Measurements from ENCODE around the gene SQOR. TPM values are rescaled to one million over a fixed set of nuclear protein-coding genes. Genes with fewer than 3 reads are reported as not detected.

The SQOR gene
- total RNA-seq, 1 donor, result 122 TPM

DNA sequence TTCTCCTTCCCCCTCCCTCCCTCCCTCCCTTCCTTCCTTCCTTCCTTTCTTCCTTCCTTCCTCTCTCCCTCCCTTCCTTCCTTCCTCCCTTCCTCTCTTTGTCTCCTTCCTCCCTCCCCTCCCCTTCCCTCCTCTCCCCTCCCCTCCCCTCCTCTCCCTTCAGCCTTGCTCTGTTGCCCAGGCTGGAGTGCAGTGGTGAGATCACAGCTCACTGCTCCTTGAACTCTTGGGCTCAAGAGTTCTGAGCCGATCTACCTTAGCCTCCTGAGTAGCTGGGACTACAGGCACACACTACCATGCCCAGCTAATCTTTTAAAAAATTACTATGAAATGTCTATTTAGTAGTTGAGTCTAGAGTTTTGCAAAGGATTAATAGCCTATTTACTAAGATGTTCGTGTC, 32.2 kb downstream of the SQOR start:
- Histone ChIP-seq H3K27ac (ENCODE audit: low read depth, low read length) (no peak overlapping the region), H3K4me3 (ENCODE audit: insufficient read depth, low read length) (no peak overlapping the region)
- TF ChIP-seq, protein P1, sequence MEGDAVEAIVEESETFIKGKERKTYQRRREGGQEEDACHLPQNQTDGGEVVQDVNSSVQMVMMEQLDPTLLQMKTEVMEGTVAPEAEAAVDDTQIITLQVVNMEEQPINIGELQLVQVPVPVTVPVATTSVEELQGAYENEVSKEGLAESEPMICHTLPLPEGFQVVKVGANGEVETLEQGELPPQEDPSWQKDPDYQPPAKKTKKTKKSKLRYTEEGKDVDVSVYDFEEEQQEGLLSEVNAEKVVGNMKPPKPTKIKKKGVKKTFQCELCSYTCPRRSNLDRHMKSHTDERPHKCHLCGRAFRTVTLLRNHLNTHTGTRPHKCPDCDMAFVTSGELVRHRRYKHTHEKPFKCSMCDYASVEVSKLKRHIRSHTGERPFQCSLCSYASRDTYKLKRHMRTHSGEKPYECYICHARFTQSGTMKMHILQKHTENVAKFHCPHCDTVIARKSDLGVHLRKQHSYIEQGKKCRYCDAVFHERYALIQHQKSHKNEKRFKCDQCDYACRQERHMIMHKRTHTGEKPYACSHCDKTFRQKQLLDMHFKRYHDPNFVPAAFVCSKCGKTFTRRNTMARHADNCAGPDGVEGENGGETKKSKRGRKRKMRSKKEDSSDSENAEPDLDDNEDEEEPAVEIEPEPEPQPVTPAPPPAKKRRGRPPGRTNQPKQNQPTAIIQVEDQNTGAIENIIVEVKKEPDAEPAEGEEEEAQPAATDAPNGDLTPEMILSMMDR (IDR thresholded peaks at IDR 0.05; ENCODE audit: extremely low read depth, low read depth, low read length), result no peak

DNA sequence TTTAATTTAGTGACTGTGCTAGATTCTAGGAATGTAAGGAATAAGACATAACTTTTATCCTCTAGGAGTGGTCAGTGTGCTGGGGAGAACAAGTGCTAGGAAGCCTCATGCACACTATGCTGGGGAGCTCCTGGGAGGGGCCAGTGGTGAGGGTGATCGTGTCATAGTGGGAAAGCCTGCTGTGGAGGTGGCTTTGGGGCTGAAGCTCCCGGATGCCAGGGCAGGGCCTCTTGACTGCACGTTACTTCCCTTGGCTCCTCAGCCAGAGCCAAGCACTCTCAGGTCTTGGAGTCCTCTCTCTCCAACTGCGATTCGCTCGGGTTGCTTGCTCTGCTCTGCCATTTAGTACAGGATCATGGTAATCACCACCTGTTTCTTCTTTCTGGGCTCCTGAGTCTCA, 33.6 kb downstream of the SQOR start:
- DNase-seq (ENCODE audit: insufficient read length, low spot score, missing footprints), result no peak
- H3K27me3 ChIP-seq (ENCODE audit: insufficient read depth, low read length), result no peaks in the 10 kb centered on the region
- no peak overlapping the region for H3K4me2 ChIP-seq (ENCODE audit: insufficient read depth, low read length)
- TF ChIP-seq, protein P1 (IDR thresholded peaks at IDR 0.05; ENCODE audit: extremely low read depth, low read depth, low read length), result no peak
- no peak overlapping the region for H2AFZ ChIP-seq (ENCODE audit: low read length)
- H3K9me3 ChIP-seq (ENCODE audit: low read depth, low read length), result no peaks in the 10 kb centered on the region
- no peak overlapping the region for H3K4me3 ChIP-seq (ENCODE audit: insufficient read depth, low read length)
- H3K4me1 ChIP-seq (ENCODE audit: insufficient read depth, low read length), result peaks cover 15% of the 10 kb centered on the region
- H4K20me1 ChIP-seq (ENCODE audit: insufficient read depth, low read length), result no peaks in the 10 kb centered on the region
- peaks cover 2% of the 10 kb centered on the region for H3K79me2 ChIP-seq (ENCODE audit: insufficient read depth, low read length)
- no peaks in the 10 kb centered on the region for H3K36me3 ChIP-seq (ENCODE audit: insufficient read depth, low read length)
- no peak overlapping the region for H3K27ac ChIP-seq (ENCODE audit: low read depth, low read length)

More for the DNA sequence above, 32.2 kb downstream of the SQOR start:
- H3K4me2 ChIP-seq (ENCODE audit: insufficient read depth, low read length), result no peak overlapping the region
- no peaks in the 10 kb centered on the region for H4K20me1 ChIP-seq (ENCODE audit: insufficient read depth, low read length)
- H2AFZ ChIP-seq (ENCODE audit: low read length), result no peak overlapping the region
- no peaks in the 10 kb centered on the region for H3K27me3 ChIP-seq (ENCODE audit: insufficient read depth, low read length)
- peaks cover 6% of the 10 kb centered on the region for H3K36me3 ChIP-seq (ENCODE audit: insufficient read depth, low read length)
- H3K9me3 ChIP-seq (ENCODE audit: low read depth, low read length), result no peaks in the 10 kb centered on the region
- peaks cover 15% of the 10 kb centered on the region for H3K4me1 ChIP-seq (ENCODE audit: insufficient read depth, low read length)
- peaks cover 2% of the 10 kb centered on the region for H3K79me2 ChIP-seq (ENCODE audit: insufficient read depth, low read length)
- no peak for DNase-seq (ENCODE audit: insufficient read length, low spot score, missing footprints)

DNA sequence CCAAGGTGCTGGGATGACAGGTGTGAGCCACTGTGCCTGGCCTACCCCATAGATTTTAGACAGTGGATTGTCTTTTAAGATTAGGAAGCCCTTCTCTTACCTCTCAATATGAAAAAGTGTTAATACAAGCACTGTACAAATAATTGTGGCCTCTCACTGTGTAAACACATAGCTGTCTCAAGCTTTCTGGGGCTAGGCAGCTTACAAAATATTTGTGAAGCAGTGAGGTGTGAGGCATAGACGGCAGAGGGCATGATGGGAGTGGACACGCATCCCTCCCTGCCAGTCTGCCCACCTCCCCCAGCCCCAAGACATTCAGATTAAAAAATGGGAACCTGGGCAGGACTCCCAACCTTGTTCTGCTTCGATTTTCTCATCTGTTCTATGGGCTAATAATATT, 34.6 kb downstream of the SQOR start:
- Histone ChIP-seq H2AFZ (ENCODE audit: low read length) (no peak overlapping the region), H3K27me3 (ENCODE audit: insufficient read depth, low read length) (no peaks in the 10 kb centered on the region), H3K9me3 (ENCODE audit: low read depth, low read length) (no peaks in the 10 kb centered on the region), H3K4me2 (ENCODE audit: insufficient read depth, low read length) (no peak overlapping the region), H3K4me1 (ENCODE audit: insufficient read depth, low read length) (peaks cover 9% of the 10 kb centered on the region), H4K20me1 (ENCODE audit: insufficient read depth, low read length) (no peaks in the 10 kb centered on the region), H3K27ac (ENCODE audit: low read depth, low read length) (no peak overlapping the region), H3K36me3 (ENCODE audit: insufficient read depth, low read length) (no peaks in the 10 kb centered on the region), H3K79me2 (ENCODE audit: insufficient read depth, low read length) (peaks cover 2% of the 10 kb centered on the region), H3K4me3 (ENCODE audit: insufficient read depth, low read length) (no peak overlapping the region)
- TF ChIP-seq, protein P1 (IDR thresholded peaks at IDR 0.05; ENCODE audit: extremely low read depth, low read depth, low read length), result no peak
- DNase-seq (ENCODE audit: insufficient read length, low spot score, missing footprints), result no peak

DNA sequence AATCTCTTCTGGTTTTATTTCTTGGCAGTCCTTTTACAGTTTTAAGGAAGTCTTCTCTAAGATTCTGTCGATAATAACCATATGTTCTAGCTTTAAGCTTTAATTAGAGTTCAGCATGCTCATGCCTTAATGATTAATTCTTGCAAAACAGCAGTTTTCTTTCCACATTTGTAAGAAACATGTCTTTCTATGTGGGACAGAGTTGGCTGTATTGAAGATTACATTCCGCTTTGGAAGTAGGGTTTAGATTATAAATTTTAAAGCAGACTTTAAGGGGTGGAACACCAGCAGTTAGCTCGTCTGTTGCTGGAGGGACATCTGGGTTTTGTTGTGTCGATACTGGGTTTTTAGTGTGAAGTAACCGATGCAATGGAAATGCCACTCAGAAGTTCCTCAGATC, 35.3 kb downstream of the SQOR start:
- Histone ChIP-seq H3K9me3 (ENCODE audit: low read depth, low read length) (no peaks in the 10 kb centered on the region), H3K36me3 (ENCODE audit: insufficient read depth, low read length) (peaks cover 3% of the 10 kb centered on the region), H3K27me3 (ENCODE audit: insufficient read depth, low read length) (no peaks in the 10 kb centered on the region), H3K4me3 (ENCODE audit: insufficient read depth, low read length) (no peak overlapping the region), H2AFZ (ENCODE audit: low read length) (no peak overlapping the region), H4K20me1 (ENCODE audit: insufficient read depth, low read length) (no peaks in the 10 kb centered on the region), H3K4me2 (ENCODE audit: insufficient read depth, low read length) (no peak overlapping the region), H3K79me2 (ENCODE audit: insufficient read depth, low read length) (peaks cover 2% of the 10 kb centered on the region), H3K4me1 (ENCODE audit: insufficient read depth, low read length) (peaks cover 2% of the 10 kb centered on the region), H3K27ac (ENCODE audit: low read depth, low read length) (no peak overlapping the region)
- no peak for DNase-seq (ENCODE audit: insufficient read length, low spot score, missing footprints)
- TF ChIP-seq, protein P1 (IDR thresholded peaks at IDR 0.05; ENCODE audit: extremely low read depth, low read depth, low read length), result no peak

Data from osteoblast (primary cell).